ENCODE data around the gene NENF. TPM values are rescaled to one million over a fixed set of nuclear protein-coding genes. Genes with fewer than 3 reads are reported as not detected.
A peak's percentile ranks its signal among the peaks of the same experiment; 100 is the strongest.
"Not testable (repeated sequence)": the region's sequence is repeated elsewhere in the genome, so short reads cannot be mapped to it uniquely, and the experiment has no call there.

NENF gene
- total RNA-seq: 100 to 1,000 TPM in 2 of 3 donors, 10 to 100 TPM in 1; 78.9 to 142 (median 142) TPM

- peak within 1 kb of the TSS; percentile 88 to 97 (median 88) for H3K4me3 ChIP-seq
- intact Hi-C loops (cut with DNase I; ENCODE audit: low total_unique reads): no loop called here
- no peaks in the 10 kb centered on the region for H3K9me3 ChIP-seq
- no peaks in the 10 kb centered on the region for H3K27me3 ChIP-seq
- H3K36me3 ChIP-seq: no peaks in the 10 kb centered on the region
- peak within 1 kb of the TSS; percentile 88 to 94 for H3K27ac ChIP-seq
- peak; percentile 70 to 71 for DNase-seq (ENCODE audit: low spot score in 2 of 2)
- TF ChIP-seq CTCF (IDR thresholded peaks at IDR 0.05) (no peak), POLR2AphosphoS5 (IDR thresholded peaks at IDR 0.05) (peak in 2 of 3 donors; percentile 61 to 73), POLR2A (IDR thresholded peaks at IDR 0.05) (peak; percentile 17)
- no peaks in the 10 kb centered on the region for H3K4me1 ChIP-seq
These were observed at the start of gene NENF for GRCh38 chr1:212432661-212433576. Gene NENF (plus strand): TSS chr1:212432920. CDS start chr1:212432944, 24 bp downstream.

DNA sequence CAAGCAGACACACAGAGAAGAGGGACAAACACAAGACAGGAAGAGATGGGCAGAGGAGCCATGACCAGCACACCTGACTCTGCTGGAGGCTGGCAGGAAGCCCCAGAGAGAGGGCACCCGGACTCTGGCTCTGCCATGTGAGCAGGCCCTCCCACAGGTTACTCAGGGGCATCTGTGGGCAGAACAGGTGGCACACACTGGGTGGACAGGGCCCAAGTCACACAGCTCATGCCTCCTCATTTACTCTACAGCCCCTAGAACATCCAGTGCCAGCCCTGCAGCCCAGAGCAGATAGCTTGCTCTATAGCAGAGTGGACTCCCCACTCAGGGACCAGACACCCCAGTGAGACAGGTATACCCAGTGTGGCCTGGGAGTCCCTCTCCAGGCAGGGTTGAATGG, 46.7 kb upstream of the NENF start:
- no peak for DNase-seq (ENCODE audit: low spot score in 2 of 2)
- no peaks in the 10 kb centered on the region for H3K4me1 ChIP-seq
- intact Hi-C loops (cut with DNase I; ENCODE audit: low total_unique reads): no loop called here
- no peaks in the 10 kb centered on the region for H3K27me3 ChIP-seq
- H3K36me3 ChIP-seq: no peaks in the 10 kb centered on the region
- no peak overlapping the region for H3K27ac ChIP-seq
- no peak overlapping the region for H3K4me3 ChIP-seq
- no peak for TF ChIP-seq POLR2AphosphoS5 (IDR thresholded peaks at IDR 0.05)
- no peak for TF ChIP-seq CTCF (IDR thresholded peaks at IDR 0.05)
- TF ChIP-seq POLR2A (IDR thresholded peaks at IDR 0.05): no peak
- H3K9me3 ChIP-seq: peaks cover 0 to 4% of the 10 kb centered on the region in 2 donors

DNA sequence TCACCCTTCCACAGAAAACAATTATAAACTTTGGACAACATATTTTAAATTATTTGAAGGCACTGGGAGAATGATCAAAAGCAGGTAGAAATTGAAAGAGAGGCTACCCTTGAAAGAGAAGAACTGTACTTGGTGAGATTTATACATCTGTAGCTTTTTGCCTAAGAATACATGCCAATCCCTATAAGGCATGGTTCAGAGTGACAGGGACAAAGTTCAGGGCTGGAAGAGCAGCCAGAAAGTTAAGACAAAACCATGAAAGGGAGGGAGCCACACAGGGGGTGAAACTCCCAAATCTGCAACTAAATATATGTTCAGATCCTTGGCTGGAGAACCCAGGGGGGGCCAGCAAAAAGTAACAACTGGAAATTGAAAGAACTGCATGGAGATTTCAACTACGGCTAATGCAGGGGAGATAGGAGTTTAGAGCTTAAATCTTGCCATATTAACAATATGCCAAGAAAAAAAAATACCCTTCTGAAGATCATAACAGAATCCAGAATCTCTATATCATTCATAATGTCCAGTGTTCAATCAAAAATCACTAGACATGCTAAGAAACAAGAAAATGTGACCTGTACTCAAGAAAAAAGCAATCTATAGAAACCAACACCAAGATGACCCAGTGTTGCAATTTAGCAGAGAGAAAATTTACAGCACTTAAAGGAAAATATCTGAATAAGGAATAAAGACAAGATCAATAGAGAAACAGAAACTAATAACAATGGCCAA, 43.6 kb upstream of the NENF start:
- no peaks in the 10 kb centered on the region for H3K4me1 ChIP-seq
- H3K27me3 ChIP-seq: no peaks in the 10 kb centered on the region
- no peaks in the 10 kb centered on the region for H3K36me3 ChIP-seq
- TF ChIP-seq POLR2A (IDR thresholded peaks at IDR 0.05): no peak
- TF ChIP-seq CTCF (IDR thresholded peaks at IDR 0.05): no peak
- TF ChIP-seq POLR2AphosphoS5 (IDR thresholded peaks at IDR 0.05): no peak
- DNase-seq (ENCODE audit: low spot score in 2 of 2): no peak
- H3K9me3 ChIP-seq: peaks cover 0 to 4% of the 10 kb centered on the region in 2 donors
- no peak overlapping the region for H3K4me3 ChIP-seq
- intact Hi-C loops (cut with DNase I; ENCODE audit: low total_unique reads): no loop called here
- H3K27ac ChIP-seq: no peak overlapping the region

GRCh38 chr1:212395678-212396437, 36.9 kb upstream of the NENF start:
- peaks cover 12 to 17% of the 10 kb centered on the region in 2 donors for H3K9me3 ChIP-seq
- H3K4me1 ChIP-seq; H3K27ac ChIP-seq; DNase-seq (ENCODE audit: low spot score in 2 of 2); H3K27me3 ChIP-seq; intact Hi-C loops (cut with DNase I; ENCODE audit: low total_unique reads); H3K36me3 ChIP-seq; H3K4me3 ChIP-seq: not testable (repeated sequence)

DNA sequence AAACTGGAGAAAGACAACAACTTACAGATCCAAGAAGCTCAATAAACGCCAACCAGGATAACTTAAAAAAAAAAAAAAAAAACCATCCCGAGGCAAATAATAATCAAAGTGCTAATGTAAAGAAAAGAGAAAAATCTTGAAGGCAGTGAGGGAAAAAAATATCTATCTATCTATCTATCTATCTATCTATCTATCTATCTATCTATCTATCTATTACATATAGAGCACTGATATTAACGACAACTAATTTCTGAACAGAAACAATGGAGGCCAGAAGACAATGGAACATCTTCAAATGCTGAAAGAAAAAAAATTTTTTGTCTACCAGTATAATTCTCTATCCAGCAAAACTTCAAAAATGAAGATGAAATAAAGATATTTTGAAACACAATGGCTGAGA, 36.1 kb upstream of the NENF start:
- DNase-seq (ENCODE audit: low spot score in 2 of 2): no peak
- no peaks in the 10 kb centered on the region for H3K4me1 ChIP-seq
- no peak overlapping the region for H3K27ac ChIP-seq
- TF ChIP-seq POLR2AphosphoS5 (IDR thresholded peaks at IDR 0.05): no peak
- intact Hi-C loops (cut with DNase I; ENCODE audit: low total_unique reads): no loop called here
- no peaks in the 10 kb centered on the region for H3K27me3 ChIP-seq
- H3K36me3 ChIP-seq: no peaks in the 10 kb centered on the region
- no peak overlapping the region for H3K4me3 ChIP-seq
- peaks cover 12 to 16% of the 10 kb centered on the region in 2 donors for H3K9me3 ChIP-seq

Measured in breast epithelium (tissue), 4 donors.